Epidermal melanocyte (primary cell): ENCODE data around the gene DNAI1.

Experiments used
- DNase-seq: peaks from one replicate; pipeline ENCODE4 v3.0.0; 2011; ENCODE audit warnings: low spot score; ENCODE audit not compliant: insufficient read length

DNAI1 gene

DNA sequence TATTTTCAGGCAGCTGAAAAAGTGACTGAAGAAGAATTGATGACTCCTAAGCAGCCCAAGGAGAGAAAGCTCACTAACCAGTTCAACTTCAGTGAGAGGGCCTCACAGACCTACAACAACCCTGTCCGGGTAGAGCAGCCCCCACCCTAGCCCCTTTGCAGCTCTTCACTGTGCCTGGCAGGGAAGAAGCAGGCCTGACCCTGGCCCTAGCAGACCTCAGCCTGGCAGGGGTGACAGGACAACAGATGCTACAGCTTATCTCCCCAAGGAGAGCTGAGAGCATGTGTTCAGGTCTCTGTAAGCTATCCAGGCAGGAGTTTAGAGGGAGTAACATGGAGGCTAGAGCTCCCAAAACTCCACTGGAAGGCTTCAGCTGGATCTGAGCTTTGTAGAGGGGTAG is 31.8 kb downstream of the DNAI1 start:
- no peak for DNase-seq

DNA sequence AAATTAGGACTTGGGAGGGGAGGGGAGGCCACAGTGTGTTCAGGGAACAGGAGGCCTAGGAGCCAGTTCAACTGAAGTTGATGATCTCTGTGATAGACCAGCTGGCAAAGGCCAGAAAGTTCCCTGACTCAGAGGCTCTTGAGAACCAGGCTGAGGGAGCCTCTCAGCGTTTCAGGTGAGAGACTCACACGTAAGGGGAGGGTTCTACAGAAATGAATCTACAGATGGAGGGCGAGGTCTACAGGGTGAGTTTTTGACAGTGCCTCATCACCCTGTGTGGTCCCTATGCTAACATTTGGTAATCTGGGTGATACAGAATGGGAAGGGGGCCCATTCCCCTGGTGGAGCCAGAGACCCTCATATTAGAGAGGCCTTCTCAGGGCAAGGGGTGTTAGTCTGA is 32.2 kb downstream of the DNAI1 start:
- no peak for DNase-seq

DNA sequence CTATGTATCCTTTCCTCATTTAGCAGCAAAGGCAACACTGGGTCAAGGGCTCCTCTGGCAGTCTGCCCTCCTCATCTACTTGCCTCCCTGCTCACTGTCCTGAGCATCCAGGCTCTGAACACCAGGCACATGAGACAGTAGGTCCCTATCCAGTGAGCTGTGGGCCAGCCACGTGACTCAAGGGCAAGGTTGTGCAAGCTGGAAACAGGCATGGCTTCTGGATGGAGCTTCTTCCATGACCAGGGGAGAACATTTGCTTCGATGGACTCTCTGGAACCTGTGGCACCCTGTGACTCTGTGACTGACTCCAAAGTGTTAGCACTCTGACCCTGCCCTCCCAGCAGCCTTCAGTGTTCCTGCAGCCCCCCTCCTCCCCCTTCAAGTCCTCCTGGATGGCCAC is 33.0 kb downstream of the DNAI1 start:
- no peak for DNase-seq

DNA sequence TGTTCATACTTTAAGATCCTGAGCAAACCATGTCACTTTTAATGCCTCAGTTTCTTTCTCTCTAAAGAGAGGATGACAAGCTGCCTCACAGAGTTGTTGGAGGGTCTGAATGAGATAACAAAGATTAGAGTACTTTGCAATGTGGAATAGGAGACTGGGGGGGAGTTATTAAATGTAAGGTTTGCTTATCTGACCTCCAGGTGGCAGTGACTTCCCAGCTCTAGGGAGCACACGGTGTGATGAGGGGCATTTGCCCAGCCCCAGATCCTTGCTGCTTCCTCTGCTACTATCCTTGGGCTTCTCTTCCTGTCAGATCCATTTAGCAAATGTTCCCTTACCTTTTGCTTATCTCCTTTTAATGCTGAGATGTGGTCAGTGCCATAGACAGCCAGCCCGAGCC is 33.4 kb downstream of the DNAI1 start:
- DNase-seq: no peak

GRCh38 chr9:34493972-34494535 is 35.4 kb downstream of the DNAI1 start:
- DNase-seq: peak; percentile 44

DNA sequence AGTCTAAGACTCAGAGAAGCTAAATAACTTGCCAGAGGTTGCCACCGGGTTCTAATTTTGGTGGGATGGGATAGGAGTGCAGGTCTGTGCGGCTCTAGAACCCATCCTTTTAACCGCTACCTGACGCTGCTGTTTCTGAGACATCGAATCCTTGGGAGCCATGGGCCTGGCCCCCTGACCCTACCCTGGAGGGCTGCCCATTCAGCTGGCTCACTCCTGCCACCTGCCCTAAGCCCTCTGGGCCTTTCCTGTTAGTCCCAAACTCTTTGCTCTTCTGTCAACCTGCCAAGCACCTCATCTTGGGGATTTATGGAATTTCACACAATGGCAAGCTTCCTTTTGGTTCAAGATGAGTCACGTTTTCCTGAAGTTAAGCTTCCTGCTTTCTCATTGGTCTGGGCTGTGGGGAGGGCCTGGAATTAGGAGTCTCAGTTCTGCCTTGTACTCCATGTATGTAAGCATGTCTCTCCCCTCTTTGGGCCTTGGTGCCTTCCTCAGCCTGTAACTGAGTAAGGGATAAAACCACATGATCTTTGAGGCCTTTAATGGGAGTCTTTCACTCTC is 37.6 kb downstream of the DNAI1 start:
- no peak for DNase-seq

DNA sequence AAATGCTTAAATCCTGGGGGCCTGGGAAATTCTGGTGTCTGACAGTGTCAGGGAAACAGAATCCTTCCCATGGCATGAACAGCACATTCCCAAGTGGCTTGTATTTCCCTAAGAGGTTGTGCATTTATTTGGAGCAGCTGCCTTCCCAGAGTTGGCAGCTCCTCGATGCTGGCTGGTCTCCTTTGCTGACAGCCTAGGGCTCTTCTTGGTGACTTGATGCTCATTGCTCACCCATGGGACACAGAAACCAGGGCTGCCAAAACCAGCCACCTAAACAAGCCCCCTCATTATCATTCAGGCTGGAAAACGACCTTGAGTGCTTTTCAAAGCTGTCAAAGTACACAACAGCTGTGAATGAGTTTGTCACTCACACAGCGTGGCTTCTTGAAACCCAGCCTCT is 39.9 kb downstream of the DNAI1 start:
- DNase-seq: no peak

- DNase-seq: no peak
These were observed 40.5 kb downstream of the DNAI1 start for GRCh38 chr9:34499076-34499475.

DNA sequence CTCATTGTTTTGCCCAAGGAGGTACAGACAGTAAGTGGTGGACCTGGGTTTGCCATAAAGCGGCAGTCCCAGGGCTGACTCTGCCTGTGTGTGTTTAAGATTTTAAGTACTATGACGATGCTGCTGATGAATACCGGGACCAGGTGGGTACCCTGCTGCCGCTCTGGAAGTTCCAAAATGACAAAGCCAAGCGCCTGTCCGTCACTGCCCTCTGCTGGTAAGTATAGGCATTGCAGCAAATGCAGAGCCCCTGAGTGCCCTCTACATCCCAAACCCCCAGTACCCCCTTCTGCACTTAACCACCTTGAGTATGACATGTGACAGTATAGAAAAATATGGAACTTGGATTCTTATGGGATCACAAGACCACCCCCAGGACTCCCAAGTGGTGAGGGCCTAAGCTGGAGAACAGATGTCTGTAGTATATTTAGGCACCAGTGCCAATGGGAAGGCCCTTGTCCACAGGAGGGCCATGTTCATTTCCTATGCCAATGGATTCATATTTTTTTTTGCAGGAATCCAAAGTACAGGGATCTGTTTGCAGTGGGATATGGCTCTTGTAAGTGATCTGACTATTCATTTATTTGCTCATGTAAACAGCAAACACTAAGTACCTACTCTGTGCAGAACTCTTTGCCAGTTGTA is 42.1 kb downstream of the DNAI1 start:
- peak; percentile 40 for DNase-seq

DNA sequence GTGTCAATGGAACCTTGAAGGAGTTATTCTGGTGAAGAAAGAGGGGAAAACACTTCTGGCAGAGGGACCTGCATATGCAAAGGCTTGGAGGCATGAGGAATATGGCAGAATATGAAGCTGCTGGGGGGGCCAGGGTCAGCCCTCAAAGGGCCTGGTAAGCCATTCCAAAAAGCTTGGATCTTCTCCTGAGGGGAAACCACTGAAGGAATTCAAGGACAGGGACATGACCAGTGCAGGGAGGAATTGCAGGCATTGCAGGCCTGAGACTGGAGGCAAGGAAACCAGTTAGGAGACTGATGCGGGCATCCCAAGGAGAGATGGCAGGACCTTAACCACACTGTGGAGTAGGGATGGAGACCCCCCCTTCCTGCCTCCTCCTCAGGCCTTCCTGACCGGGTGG is 42.8 kb downstream of the DNAI1 start:
- DNase-seq: no peak

- DNase-seq: peak; percentile 75
These were observed 43.4 kb downstream of the DNAI1 start for GRCh38 chr9:34501889-34502425.

DNA sequence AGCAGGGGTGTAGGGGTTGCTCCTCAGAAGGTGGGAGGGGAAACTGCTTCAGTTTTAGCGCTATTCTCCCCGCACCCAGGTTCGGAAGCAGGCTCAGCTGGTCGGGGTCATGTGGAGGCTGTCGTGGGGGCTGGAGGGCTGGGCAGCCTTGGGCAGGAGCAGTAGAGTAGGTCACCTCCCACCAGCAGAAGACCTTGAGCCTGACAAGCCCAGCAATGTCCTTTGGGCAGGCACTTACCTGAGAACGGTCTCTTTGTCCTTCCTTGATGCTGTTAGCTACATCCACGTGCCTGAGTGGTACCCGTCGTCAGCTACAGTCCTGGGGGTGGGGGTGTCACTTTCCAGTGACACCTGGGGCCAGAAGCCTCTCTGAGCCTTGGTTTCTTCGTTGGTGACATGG is 43.9 kb downstream of the DNAI1 start:
- DNase-seq: no peak

- DNase-seq: no peak
These were observed 44.3 kb downstream of the DNAI1 start for GRCh38 chr9:34502891-34503290.

GRCh38 chr9:34503406-34503805 is 44.8 kb downstream of the DNAI1 start:
- no peak for DNase-seq

DNA sequence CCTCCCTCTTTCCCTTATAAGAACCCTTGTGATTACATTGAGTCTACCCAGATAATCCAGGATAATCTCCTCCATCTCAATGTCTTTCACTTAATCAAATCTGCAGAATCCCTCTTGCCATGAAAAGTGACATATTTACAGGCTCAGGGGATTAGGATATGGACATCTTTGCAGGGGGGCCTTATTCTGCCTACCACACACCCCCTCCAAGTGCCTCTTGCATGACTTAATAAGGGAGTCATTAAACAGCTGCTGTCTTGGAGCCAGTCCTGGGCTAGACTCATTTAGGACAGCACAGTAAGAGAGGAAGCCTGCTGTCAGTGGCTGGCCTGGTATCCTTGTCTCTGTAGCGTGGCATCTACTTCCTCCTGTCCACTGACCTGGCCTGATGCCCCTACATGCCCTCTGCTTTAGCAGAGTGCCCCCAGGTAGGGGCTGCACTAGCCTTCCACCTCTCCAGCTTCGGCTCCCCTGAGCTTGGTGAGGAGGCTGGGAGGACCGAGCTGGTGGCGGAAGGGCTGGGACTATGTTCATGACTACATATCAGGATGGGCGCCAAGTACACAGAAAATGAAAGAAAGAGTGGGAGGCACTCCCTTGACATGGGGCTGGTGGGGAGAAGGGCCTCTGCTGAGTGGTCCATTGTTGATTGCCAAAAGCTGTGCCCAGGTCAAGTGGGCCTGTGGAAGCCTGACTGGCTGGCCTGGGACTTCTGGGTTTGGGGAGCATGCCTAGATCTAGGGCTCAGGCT is 46.9 kb downstream of the DNAI1 start:
- no peak for DNase-seq

DNA sequence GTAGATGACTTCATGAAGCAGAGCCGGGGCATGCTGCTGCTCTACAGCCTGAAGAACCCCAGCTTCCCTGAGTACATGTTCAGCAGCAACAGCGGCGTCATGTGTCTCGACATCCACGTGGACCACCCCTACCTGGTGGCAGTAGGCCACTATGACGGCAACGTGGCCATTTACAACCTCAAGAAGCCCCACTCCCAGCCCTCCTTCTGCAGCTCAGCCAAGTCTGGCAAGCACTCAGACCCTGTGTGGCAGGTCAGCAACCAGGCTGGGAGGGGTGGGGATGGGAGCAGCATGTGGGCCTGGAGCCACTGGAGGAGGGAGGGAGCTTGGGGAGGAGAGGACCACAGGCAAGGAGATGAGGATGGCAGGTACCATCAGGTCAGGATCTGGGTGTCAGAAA is 48.0 kb downstream of the DNAI1 start:
- no peak for DNase-seq

DNA sequence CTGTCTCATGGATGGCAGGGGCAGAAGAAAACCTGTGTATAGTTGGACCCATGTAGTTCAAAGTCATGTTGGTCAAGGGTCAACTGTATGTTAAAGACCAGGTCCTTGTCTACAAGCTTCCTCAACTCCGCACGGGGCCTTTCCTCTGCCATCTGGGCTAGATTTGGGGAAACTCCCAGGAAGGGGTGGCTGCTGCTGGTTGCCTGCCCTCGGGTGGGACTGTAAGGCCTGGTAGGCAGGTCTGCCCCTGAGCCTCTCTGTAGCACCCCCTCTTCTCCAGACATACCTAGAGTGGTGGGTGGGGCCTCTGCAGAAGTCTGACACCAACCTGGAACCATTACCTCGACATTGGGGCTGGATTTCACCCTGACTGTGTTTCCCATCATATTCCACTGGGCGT is 49.0 kb downstream of the DNAI1 start:
- DNase-seq: no peak

- no peak for DNase-seq
These were observed 49.4 kb downstream of the DNAI1 start for GRCh38 chr9:34507966-34508365.

GRCh38 chr9:34508463-34508862 is 49.9 kb downstream of the DNAI1 start:
- no peak for DNase-seq

- DNase-seq: no peak
These were observed 50.3 kb downstream of the DNAI1 start for GRCh38 chr9:34508951-34509350.

- no peak for DNase-seq
These were observed 52.2 kb downstream of the DNAI1 start for GRCh38 chr9:34510497-34511468.
